ENCODE results near the gene RPS16. TPM values are rescaled to one million over a fixed set of nuclear protein-coding genes. Genes with fewer than 3 reads are reported as not detected.

RPS16 gene
- total and polyA plus RNA-seq, 2 of the 8 experiments (the other 6 are each of a cell fraction or from before 2014, with no cell fraction given) = 2,433 to 7,810 TPM

DNA sequence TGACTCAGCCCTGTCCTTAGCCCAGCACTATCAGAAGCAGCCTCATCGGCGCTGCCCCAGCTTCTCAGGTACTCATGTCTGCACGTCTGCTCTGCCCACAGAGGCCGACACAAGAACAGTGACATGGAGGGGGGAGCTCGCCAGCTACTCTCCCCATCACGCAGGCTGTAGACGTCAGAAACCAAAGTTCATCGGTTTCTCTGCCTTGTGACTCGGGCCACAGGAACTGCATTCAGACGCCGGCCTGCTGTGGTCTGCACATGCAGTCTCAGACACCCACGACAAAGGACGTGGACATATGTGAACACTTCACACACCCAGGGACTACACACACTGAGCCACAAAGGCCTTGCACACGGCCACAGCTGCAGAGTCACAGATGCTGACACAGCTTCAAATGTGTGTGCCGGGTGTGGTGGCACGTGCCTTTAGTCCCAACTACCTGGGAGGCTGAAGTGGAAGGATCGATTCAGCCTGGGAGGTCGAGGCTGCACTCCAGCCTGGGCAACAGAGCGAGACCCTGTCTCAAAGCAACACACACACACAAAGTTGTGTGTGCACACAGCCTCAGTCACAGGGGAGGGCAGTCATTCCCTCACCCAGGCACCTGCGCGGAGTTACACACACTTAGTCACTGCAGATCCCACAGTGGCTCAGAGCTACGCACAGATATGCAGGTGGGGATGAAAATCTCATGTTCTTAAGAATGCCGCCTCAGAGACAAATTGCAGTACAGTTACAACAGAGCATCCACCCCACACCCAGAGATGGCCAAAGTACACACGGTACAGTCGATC, 34.0 kb downstream of the RPS16 start:
- Histone ChIP-seq H3K18ac (ENCODE audit: extremely low read depth, low read length) (peak overlapping the region; percentile 73), H2AFZ (ENCODE audit: low read length) (no peak overlapping the region), H3K14ac (ENCODE audit: insufficient read length) (no peak overlapping the region), H3K4ac (replicated peaks; ENCODE audit: insufficient read length, low read depth, low read length) (peak overlapping the region; percentile 97), H2BK20ac (ENCODE audit: low read length) (peak overlapping the region; percentile 94), H4K91ac (replicated peaks; ENCODE audit: insufficient read length, low read length) (peak overlapping the region; percentile 91), H3K4me3 (ENCODE audit: extremely low read depth in 1 of 4, insufficient read depth in 2 of 4, low read depth in 3 of 4, low read length in 4 of 4) (peak overlapping the region; percentile 35 to 75 (median 57); a peak in 7 of 8 replicates), H2BK15ac (ENCODE audit: low read length) (peak overlapping the region; percentile 85), H2BK120ac (replicated peaks; ENCODE audit: low read depth, low read length) (peak overlapping the region; percentile 86), H4K20me1 (replicated peaks in 1 of 2; ENCODE audit: control insufficient read depth in 1 of 2, insufficient read depth in 2 of 2, low read length in 2 of 2) (peaks cover 2 to 7% of the 10 kb centered on the region in 2 experiments), H3K56ac (replicated peaks; ENCODE audit: insufficient read length, low read depth, low read length) (peak overlapping the region; percentile 32), H3K4me2 (ENCODE audit: insufficient read depth in 1 of 2, low read depth in 2 of 2, low read length in 2 of 2) (peak overlapping the region; percentile 63 to 95), H3K27me3 (replicated peaks in 1 of 4; ENCODE audit: control insufficient read depth in 3 of 4, extremely low read depth in 1 of 4, insufficient read depth in 3 of 4, low read length in 3 of 4) (no peaks in the 10 kb centered on the region), H3K23ac (ENCODE audit: insufficient read length) (no peak overlapping the region), H3K36me3 (ENCODE audit: control insufficient read depth in 2 of 4, insufficient read depth in 4 of 4, low read length in 3 of 4) (no peaks in the 10 kb centered on the region; a peak in 1 of 8 replicates), H3K4me1 (replicated peaks in 1 of 4; ENCODE audit: control insufficient read depth in 3 of 4, insufficient read depth in 4 of 4, low read length in 3 of 4) (peaks cover 6 to 34% (median 19%) of the 10 kb centered on the region in 4 experiments), H3K9me3 (ENCODE audit: insufficient read depth in 2 of 2, low read depth in 1 of 2, low read length in 1 of 2) (no peaks in the 10 kb centered on the region), H2BK5ac (ENCODE audit: low read depth, low read length) (peak overlapping the region; percentile 86), H2BK12ac (ENCODE audit: low read depth, low read length) (peak overlapping the region; percentile 95), H4K5ac (ENCODE audit: insufficient read length, low read depth, low read length) (peak overlapping the region; percentile 85), H3K27ac (ENCODE audit: low read depth, low read length) (peak overlapping the region; percentile 97), H3K9ac (replicated peaks in 1 of 4; ENCODE audit: extremely low read depth in 1 of 4, low read depth in 3 of 4, low read length in 3 of 4) (peak overlapping the region in 3 of 4 experiments; percentile 57 to 81 (median 73); a peak in 6 of 7 replicates), H3K23me2 (ENCODE audit: low read depth, low read length) (peaks cover 18% of the 10 kb centered on the region; the same call in 1 of the 2 replicates), H3K79me2 (ENCODE audit: control insufficient read depth in 1 of 2, insufficient read depth in 2 of 2, low read length in 2 of 2) (no peaks in the 10 kb centered on the region), H3K79me1 (ENCODE audit: low read depth, low read length) (no peaks in the 10 kb centered on the region), H4K8ac (ENCODE audit: extremely low read depth, insufficient read depth, low read length) (peak overlapping the region; percentile 88), H2AK5ac (ENCODE audit: low read depth, low read length) (peak overlapping the region; percentile 99)
- WGBS, 2 experiments (ENCODE audit: extremely low coverage in 1 of 2, insufficient coverage in 1 of 2, insufficient read length in 1 of 2, insufficient replicate concordance in 2 of 2, low coverage in 1 of 2, low lambda C conversion rate in 2 of 2, missing lambda C conversion rate in 1 of 2) = 81% methylated on average over 25 of the region's 25 CpGs; no CpG with 5 or more reads in 1 of the 2 experiments
- no peak for FAIRE-seq
- CTCF ChIA-PET (ENCODE audit: partially characterized antibody) = interaction anchor here (0.8 to 9.5 kb wide), 6 partner anchors 10 to 101 kb away, joined by 3 to 128 read pairs (median 5); partner anchors contain the start of genes MED29, PAF1 and PLEKHG2
- POLR2A ChIA-PET (ENCODE audit: partially characterized antibody) = interaction anchor here (0.7 to 14.3 kb wide), 11 partner anchors 8 to 98 kb away, joined by 3 to 234 read pairs (median 4); partner anchors contain the start of genes MED29, PAF1, PLEKHG2 and RPS16
- DNase-seq (ENCODE audit: low read depth in 1 of 2, low spot score in 2 of 2) = no peak
- TF ChIP-seq POLR2AphosphoS5 (IDR thresholded peaks at IDR 0.05; ENCODE audit: low read depth, low read length) = no peak; the same call in none of the 2 replicates
- TF ChIP-seq MAFK (IDR thresholded peaks at IDR 0.05; ENCODE audit: low read depth, low read length) = no peak; the same call in 1 of the 2 replicates
- TF ChIP-seq MAX (IDR thresholded peaks at IDR 0.05) = peak; percentile 43
- TF ChIP-seq HDAC2 (IDR thresholded peaks at IDR 0.05; ENCODE audit: borderline replicate concordance in 1 of 2, low read depth in 2 of 2, low read length in 2 of 2) = no peak
- no peak for TF ChIP-seq TCF12 (IDR thresholded peaks at IDR 0.05; ENCODE audit: low read depth, low read length)

All from H1 (cell line).